Glomerular visceral epithelial cell (primary cell): Measurements from ENCODE around the gene TPSB2.
"Not testable (repeated sequence)": the region's sequence is repeated elsewhere in the genome, so short reads cannot be mapped to it uniquely, and the experiment has no call there.

ENCODE experiments used
- DNase-seq: peaks from one replicate; pipeline ENCODE4 v3.0.0-alpha.2; 2016; ENCODE audit errors: extremely low spot score

Gene TPSB2

DNA sequence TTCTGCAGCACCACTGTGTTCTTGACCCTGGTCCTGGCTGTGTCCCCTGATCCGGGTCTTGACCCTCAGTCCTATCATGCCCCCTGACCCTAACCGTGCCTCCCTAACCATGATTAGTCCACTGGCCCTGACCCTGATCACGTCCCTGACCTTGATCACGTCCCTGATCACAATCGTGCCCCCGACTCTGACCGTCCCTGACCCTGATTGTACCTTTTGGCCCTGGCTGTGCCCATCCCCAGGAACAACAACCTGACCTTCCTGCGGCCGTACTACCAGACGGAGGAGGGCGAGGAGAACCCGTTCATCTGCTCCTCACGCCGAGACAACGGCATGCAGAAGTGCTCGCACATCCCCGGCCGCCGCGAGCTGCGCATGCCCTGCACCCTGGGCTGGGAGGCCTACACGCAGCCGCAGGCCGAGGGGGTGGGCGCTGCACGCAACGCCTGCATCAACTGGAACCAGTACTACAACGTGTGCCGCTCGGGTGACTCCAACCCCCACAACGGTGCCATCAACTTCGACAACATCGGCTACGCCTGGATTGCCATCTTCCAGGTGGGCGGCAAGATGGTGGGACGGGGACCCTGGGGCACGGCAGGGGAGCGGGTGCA, 29.9 kb downstream of the TPSB2 start:
- DNase-seq: no peak

DNA sequence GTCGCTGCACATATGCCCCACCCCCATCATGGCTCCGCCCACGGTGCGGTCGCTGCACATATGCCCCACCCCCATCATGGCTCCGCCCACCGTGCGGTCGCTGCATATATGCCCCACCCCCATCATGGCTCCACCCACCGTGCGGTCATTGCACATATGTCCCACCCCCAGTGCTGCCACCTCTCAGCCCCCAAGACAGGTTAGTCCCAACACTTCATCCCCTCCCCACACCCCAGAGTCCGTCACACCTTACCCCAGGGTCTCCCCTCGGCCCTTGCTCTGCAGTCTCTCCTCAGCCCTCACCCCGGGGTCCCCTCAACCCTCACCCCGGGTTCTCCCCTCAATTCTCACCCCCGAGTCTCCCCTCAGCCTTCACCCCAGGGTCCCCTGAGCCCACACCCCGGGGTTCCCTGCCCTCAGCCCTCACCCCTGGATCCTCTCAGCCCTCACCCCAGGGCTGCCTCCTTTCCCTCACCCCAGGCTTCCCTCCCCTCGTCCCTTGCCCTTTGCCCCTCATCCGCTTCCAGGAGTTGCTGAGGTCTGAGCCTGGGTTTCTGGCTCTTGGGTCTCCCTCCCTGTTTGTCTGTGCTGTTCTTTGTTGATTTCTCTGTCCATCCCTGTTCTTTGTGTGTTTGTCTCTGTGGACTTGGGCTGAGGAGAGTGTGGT, 30.5 kb downstream of the TPSB2 start:
- no peak for DNase-seq

DNA sequence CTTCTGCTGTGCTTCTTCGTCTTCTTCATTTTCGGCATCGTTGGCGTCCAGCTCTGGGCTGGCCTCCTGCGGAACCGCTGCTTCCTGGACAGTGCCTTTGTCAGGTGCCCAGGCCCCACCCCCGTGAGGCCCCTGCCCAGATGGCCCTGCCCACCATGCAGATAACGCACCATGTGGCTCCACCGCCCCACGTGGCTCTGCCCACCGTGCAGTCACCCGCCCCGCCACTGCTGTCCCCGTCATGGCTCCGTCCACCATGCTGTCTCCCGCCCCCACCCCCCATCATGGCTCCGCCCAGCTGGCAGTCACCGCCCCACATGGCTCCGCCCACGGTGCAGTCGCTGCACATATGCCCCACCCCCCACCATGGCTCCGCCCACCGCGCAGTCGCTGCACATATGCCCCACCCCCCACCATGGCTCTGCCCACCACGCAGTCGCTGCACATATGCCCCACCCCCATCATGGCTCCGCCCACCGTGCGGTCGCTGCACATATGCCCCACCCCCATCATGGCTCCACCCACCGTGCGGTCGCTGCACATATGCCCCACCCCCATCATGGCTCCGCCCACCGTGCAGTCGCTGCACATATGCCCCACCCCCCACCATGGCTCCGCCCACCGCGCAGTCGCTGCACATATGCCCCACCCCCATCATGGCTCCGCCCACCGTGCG, 31.2 kb downstream of the TPSB2 start:
- not testable (repeated sequence) for DNase-seq

DNA sequence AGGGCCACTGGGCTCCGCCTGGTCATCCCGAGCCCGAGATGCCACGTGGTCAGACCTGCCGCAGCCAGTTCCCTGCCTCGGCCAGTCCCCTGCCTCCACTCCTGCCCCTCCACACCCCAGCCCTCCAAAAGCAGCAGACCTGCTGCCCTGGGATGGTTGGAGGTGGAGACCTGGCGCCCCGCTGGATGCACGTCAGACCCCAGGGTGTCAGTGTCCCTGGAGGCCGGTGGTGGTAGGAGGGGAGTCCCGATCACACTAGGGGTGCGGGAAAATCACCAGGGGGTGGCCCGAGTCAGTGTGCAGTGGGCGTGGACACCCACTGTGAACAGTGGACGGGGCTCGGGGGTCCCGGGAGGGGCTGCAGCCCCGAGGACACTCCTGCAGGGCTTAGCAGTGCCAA, 31.8 kb downstream of the TPSB2 start:
- no peak for DNase-seq

DNA sequence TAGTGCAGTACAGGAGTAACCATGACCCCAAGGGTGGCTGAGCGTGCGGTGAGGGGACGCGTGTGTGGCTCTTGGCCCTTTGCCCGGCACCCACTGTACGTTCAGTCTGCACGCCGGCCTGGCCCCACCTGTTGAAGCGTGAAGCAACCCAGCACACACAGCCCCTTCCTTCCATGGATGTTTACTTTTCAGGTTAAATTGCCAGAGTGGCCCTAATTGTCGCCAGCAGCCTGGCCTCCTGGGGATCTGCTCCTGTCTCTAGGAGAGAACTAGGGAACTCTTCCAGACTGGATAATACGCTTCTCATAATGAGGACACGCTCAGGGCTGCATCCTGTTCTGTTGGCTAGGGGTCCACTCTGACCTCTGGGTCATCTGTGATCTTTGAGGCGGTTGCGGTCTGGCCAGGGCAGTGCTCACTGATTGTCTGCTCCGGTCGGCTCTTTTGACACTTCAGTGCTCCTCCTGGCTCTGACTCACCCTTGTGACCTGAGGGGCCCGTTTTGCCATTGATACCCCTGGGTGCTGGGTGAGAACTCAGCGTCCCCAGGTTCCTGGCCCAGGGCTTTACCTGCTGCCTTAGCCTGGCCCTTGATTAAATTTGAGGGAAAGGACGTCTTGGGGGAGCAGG, 32.6 kb downstream of the TPSB2 start:
- no peak for DNase-seq

DNA sequence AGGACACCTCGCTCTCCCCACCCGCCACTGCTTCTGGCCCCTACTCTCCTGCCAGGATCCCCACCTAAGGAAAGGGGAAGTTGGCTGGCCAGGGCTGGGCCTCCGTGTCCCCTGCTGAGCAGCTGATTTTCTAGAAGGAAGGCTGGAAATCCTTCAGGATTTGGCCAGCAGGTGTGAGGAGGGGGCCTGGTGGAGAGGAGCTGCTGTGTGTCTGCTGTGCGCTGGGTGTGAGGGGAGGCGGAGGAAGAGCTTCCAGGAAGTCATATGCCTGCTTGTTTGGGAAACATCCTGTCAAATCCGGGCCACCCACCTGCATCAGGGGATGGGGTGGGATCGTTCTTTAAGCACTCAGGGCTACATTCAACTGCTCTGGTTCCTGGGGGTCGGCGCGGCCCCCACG, 33.5 kb downstream of the TPSB2 start:
- no peak for DNase-seq

DNA sequence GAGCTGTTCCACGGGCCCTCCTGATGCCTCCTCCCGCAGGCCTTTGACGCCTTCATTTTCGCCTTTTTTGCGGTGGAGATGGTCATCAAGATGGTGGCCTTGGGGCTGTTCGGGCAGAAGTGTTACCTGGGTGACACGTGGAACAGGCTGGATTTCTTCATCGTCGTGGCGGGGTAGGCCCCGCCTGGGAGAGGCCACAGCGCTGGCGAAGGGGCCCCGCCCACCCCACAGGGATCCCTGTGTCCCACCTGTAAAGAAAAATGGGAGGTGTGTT, 34.7 kb downstream of the TPSB2 start:
- no peak for DNase-seq

DNA sequence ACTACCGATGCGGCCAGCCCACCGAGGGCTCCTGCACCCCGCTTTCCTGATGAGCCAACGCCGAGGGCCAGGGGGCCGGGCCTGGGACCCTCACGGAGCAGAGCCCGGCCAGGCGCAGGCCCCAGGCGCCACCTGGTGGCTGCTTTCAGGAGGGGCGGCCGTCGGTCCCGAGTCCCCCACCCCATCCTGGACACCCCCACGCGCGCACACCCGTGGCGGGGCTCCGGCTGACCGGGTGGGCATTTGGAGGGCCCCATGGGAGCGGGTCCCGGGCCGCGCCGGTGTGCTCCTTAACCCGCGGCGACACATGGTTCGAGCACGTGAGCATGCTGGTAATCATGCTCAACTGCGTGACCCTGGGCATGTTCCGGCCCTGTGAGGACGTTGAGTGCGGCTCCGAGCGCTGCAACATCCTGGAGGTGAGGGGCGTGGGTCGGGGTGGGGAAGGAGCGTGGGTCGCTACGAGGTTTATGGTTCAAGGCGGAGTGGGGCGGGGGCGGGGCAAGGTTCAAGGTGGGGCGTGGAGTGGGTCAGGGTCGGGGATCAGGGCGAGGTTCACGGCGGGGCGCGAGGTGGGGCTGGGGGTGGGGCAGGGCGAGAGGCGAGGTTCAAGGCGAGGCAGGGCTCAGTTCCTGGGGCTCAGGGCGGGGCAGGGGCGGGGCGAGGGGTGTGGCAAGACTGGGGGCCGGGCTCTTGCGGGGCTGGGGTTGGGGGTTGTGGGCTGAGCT, 35.2 kb downstream of the TPSB2 start:
- DNase-seq: no peak

DNA sequence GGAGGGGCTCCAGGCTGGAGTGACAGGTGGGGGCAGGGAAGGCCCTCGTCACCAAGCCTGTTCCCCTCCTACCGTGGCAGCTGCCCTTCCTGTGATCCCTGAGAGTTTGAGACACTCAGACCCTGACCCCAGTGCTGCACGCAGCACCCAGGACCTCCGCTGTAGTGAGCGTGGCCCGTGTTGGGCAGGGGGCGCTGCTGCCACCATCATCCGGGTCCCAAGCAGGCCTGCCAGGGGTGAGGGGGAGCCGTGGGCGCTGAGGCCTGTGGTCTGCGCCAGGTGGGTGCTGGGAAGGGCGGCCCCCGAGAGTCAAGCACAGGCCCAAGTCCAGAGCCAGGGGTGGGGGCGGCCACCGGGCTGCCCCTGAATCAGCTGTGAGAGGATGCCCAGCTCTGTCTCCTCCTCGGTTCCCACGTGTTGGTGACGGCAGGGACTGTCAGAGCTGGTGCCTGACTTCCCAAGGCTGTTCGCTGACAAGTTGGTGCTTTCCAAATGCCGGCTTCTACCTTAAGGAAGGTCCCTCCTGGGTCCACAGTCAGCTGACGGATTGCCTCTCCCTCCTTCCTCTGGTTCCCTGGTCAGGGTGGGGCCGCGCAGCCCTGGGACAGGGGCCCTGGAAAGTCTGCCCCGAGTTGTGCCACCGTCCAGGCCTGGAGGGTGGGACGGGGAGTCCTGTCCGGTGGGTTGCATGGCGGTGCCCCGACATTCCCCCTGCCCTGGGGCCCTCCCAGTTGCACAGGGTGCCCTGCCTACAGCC, 36.0 kb downstream of the TPSB2 start:
- no peak for DNase-seq

DNA sequence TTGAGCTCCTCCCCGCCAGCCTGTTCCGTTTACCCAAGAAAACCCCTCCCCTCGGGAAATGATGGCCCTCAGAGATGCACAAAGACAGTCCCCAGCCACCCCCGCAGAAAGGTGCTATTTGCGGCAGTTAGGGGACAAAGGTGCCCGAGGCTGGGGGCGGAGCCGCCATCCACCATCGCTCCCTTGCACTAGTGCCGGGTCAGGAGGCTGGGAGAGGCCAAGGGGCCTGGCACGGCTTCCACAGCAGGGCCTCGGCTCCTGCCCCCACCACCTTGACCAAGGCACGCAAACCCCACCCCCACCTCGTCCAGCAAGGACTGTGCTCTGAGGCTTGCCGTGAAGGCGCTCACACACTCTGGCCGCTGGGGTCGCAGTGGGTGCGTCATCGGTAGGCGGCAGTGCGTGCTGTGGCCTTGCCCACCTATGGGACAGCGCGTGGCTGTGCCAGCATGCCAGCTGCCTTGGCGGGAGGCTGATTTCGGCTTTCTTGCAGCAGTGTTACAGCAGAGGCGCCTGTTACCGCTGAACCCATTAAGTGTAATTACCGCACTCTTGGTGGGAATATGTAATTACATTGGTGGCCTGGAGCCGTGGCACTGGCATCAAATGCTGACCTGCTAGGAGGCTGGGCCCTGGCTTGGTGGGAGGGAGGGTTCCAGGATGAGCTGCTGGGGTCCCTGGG, 36.7 kb downstream of the TPSB2 start:
- DNase-seq: no peak

DNA sequence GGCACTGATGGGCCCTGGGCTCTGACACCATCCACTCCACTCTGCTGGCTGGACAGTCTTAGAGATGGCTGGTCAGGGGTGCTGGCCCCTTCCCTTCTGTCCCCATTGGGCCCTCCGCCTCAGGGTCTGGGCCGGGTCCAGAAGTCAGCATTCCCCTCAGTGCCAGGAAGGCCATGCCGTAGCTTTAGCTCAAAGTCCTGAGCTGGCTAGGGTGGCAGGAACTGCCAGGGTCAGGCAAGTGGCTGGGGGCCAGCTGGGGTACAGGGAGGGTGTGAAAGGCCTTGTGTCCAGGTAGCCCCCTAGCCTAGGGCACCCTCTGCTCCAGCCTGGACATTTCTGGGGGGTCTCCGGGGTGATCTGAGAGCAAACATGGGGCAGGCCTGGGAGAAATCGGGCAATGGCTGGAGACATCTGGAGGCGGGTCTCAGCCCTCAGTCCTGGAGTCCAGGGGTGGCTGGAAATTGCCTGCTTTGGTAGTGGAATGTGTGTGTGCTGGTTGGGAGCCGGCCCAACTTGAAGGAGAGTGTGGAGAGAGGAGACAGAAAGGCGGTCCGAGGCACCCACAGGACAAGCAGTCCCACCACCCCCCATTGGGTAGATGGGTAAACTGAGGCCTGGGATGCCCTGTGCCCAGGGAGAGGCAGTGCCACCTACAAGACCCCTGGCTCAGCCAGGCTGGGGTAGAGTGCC, 37.5 kb downstream of the TPSB2 start:
- DNase-seq: no peak

DNA sequence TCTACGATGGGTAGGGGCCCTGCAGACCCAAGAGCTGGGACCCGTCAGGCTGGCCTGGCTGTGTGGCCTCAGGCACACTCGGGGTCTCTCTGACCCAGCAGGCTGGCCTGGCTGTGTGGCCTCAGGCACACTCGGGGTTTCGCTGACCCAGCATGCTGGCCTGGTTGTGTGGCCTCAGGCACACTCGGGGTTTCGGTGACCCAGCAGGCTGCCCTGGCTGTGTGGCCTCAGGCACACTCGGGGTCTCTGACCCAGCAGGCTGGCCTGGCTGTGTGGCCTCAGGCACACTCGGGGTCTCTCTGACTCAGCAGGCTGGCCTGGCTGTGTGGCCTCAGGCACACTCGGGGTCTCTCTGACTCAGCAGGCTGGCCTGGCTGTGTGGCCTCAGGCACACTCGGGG, 39.2 kb downstream of the TPSB2 start:
- DNase-seq: not testable (repeated sequence)

DNA sequence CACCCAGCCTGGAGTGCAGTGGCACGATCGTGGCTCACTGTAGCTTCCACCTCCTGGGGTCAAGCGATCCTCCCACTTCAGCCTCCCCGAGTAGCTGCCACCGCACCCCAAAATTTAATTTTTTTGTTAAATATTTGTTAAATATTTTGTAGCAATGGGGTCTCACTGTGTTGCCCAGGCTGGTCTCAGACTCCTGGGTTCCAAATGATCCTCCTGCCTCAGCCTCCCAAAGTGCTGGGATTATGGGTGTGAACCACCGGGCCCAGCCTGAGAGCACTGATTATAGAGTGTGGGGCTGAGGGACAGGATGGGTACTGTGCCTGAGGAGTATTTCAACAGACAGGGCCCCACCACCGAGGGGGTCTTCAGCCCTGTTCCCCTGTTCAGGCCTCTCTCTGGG, 40.5 kb downstream of the TPSB2 start:
- no peak for DNase-seq

DNA sequence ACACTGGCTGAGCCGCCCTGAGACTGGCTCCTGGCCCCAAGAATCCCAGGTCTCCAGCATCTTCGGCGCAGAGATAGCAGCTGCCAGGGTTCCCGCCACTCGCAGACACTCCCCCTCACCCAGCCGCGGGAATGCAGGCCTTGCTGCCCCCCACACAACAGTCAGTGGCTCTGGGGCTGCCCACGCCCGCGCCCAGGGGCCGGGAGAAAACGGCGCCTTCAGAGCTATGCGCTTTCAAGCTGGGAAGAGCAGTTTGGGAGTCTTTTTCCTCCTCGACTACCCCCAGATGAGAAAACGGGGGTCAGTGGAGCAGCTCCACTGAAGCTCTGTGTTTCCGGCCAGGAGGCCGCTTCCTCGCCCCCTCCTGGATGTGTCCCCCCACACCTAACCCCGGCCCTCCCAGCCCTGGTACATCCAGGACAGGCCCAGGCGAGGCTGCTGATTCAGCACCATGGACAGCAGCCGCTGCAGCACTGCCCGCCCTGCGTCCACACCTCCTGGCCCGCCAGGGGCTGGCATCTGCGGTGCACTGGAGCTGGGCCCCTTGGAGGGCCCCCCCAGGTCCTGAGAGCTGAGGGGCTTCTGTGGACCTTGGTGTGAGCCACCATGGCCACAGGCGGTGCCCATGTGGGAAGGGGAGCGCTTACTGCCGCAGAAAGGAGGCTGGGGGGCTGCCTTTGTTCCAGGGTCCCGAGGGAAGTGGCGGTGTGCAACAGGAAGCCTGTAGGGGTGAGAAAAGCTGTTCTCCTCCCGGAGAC, 41.4 kb downstream of the TPSB2 start:
- DNase-seq: peak; percentile 48

DNA sequence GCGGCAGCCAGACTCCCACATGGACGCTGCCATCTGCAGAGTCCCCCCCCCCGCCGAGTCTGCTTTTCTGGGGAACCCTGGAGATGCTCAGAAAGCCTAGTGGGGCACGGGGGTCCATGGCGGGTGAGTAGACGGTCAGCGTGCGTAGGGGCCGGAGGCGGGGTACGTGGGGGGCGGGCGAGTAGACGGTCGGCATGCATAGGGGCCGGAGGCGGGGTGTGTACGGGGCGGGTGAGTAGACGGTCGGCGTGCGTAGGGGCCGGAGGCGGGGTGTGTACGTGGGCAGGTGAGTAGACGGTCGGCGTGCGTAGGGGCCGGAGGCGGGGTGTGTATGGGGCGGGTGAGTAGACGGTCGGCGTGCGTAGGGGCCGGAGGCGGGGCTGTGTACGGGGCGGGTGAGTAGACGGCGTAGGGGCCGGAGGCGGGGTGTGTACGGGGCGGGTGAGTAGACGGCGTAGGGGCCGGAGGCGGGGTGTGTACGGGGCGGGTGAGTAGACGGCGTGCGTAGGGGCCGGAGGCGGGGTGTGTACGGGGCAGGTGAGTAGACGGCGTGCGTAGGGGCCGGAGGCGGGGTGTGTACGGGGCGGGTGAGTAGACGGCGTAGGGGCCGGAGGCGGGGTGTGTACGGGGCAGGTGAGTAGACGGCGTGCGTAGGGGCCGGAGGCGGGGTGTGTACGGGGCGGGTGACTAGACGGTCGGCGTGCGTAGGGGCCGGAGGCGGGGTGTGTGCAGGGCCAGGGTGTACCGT, 44.4 kb downstream of the TPSB2 start:
- DNase-seq: not testable (repeated sequence)

DNA sequence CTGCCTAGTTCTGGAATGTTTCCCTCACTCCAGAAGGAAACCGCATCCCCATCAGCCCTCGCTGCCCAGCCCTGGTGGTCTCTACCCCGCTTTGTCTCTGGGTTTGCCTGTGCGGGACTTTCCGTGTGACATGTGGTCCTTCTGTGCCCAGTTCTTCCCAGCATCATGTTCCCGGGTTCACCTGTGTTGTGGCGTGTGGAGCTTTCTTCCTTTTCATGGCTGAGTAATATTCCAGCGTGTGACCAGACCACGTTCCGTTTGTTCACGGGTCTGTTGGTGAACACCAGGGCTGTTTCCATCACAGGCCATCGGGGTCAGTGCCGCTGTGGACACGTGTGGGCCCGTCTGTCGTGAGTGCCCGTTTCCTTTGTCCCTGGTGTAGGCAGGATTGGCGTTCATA, 45.0 kb downstream of the TPSB2 start:
- no peak for DNase-seq

DNA sequence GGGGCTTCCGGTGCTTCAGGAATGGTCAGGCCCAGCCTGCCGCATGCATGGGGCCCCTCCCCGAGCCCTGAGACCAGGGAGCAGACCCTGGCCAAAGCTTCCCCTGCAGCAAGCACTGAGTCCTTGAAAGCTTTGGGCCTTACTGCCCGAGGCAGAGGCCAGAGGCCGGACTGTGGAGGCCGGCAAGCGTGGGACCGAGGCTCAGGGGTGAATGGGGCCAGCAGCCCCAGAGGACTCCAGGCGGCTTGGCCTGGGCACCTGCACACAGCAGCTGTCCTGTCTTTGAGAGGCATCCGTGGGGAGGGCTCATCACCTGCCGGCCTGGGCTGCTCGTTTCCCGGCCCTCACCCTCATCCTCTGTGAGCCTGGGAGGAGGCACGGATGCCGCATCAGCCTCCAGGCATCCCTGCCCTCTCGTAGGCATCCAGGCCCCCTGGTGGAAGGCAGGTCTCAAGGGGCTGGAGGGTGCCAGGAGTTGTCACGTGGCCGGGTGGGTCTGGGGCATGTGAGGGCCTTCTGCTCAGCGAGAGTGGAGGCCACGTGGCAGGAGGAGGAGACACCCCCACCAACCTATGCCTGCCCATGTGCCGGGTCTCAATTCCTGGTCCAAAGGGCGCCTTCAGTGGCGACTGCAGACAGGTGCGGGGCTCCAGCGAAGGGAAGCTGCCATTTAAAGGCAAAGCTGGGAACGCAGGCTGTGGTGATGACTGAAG, 45.7 kb downstream of the TPSB2 start:
- no peak for DNase-seq
